Body of pancreas (tissue), 4 donors: ENCODE measurements around the gene SDHAF2. TPM values are rescaled to one million over a fixed set of nuclear protein-coding genes. Genes with fewer than 3 reads are reported as not detected.
A peak's percentile ranks its signal among the peaks of the same experiment; 100 is the strongest.

Source experiments
- ATAC-seq: fragments of 150-250 bp; one replicate; pipeline ENCODE4 v1.9.1; 2016
- DNase-seq, 4 donors: peaks; one replicate each; pipeline ENCODE4 v3.0.0-alpha.2; 2019
- H3K27ac ChIP-seq, 4 donors: fragments of 200-600 bp; sonication (generic); 1 replicate in 3 of 4; 2 replicates in 1 of 4; pipeline versions ENCODE4 v1.5.1 to v1.6.1; 2016 to 2019; ENCODE audit warnings: mild to moderate bottlenecking in 1 of 4, mixed read lengths in 1 of 4, moderate library complexity in 1 of 4
- H3K27me3 ChIP-seq, 2 donors: fragments of 200-600 bp; sonication (generic); one replicate each; pipeline ENCODE4 v1.6.0; 2016; ENCODE audit warnings: mild to moderate bottlenecking in 1 of 2
- H3K36me3 ChIP-seq, 2 donors: fragments of 200-600 bp; sonication (generic); replicated peaks in 1 of 2; 2 replicates each; pipeline ENCODE4 v1.5.1; 2016; ENCODE audit warnings: low read depth in 2 of 2; ENCODE audit not compliant: insufficient read depth in 1 of 2
- H3K4me1 ChIP-seq: fragments of 200-600 bp; sonication (generic); one replicate; pipeline ENCODE4 v1.6.0; 2016
- H3K4me3 ChIP-seq, 2 donors: fragments of 200-600 bp; sonication (generic); 1 replicate in 1 of 2; 2 replicates in 1 of 2; pipeline ENCODE4 v1.5.1; 2016 to 2019
- H3K9me3 ChIP-seq, 3 donors: fragments of 200-600 bp; sonication (generic); 1 replicate in 2 of 3; 2 replicates in 1 of 3; pipeline ENCODE4 v1.5.1; 2016
- CTCF ChIP-seq, 7 experiments: fragments of 450-650 bp in 4 of 7; fragments of 200-600 bp in 3 of 7; sonication (generic) in 3 of 7; IDR thresholded peaks; one replicate each; pipeline ENCODE4 v1.5.1; 2016 to 2019; ENCODE audit warnings: antibody characterized with exemption in 7 of 7
- POLR2A ChIP-seq, 3 donors: fragments of 450-650 bp; IDR thresholded peaks; one replicate each; pipeline ENCODE4 v1.6.1; 2016; ENCODE audit warnings: antibody characterized with exemption in 3 of 3, mild to moderate bottlenecking in 2 of 3
- WGBS, 2 donors: methylation state at CpG; one replicate each; pipeline ENCODE4 v1.1.5; 2017; 5-methylcytosine and 5-hydroxymethylcytosine counted together
- intact Hi-C: fragments of 100-400 bp; cut with DNase I; formaldehyde crosslinking; loops from one replicate; pipeline ENCODE4 v1.15.1; 2023
- total RNA-seq, 2 donors: library from RNA; depleted of rRNA; stranded (reverse); fragments of >200 nt; gene quantifications; one replicate each; pipeline ENCODE4 v1.1.0, GENCODE V29; 2016

The SDHAF2 gene
- total RNA-seq, 2 donors from 2014 or later, result 25.2 to 28.0 TPM

- DNase-seq (no peak), ATAC-seq (no peak)
- intact Hi-C loops, result no loop called here
- Histone ChIP-seq H3K27me3 (peaks cover 0 to 4% of the 10 kb centered on the region in 2 donors), H3K27ac (no peak overlapping the region), H3K36me3 (no peaks in the 10 kb centered on the region), H3K9me3 (no peaks in the 10 kb centered on the region), H3K4me1 (no peaks in the 10 kb centered on the region), H3K4me3 (no peak overlapping the region)
- TF ChIP-seq POLR2A (IDR thresholded peaks at IDR 0.05), result no peak
- WGBS, 2 donors, result 76 to 87% methylated on average over 14 to 15 of the region's 15 CpGs
Measured at GRCh38 chr11:61480261-61480993, 50.5 kb downstream of the SDHAF2 start.

- Histone ChIP-seq H3K4me1 (no peaks in the 10 kb centered on the region), H3K27ac (no peak overlapping the region), H3K4me3 (no peak overlapping the region), H3K9me3 (no peaks in the 10 kb centered on the region), H3K36me3 (no peaks in the 10 kb centered on the region), H3K27me3 (peaks cover 0 to 4% of the 10 kb centered on the region in 2 donors)
- 38% methylated on average over 7 of the region's 7 CpGs; no CpG with 5 or more reads in 1 of the 2 donors for WGBS, 2 donors
- DNase-seq (peak in 3 of 4 donors; percentile 22 to 34 (median 25)), ATAC-seq (no peak)
- intact Hi-C loops, result no loop called here
- no peak for TF ChIP-seq POLR2A (IDR thresholded peaks at IDR 0.05)
- TF ChIP-seq CTCF (IDR thresholded peaks at IDR 0.05), result no peak
Measured at GRCh38 chr11:61480994-61481335, 51.0 kb downstream of the SDHAF2 start.

GRCh38 chr11:61481806-61482205 is 51.9 kb downstream of the SDHAF2 start:
- Histone ChIP-seq H3K36me3 (no peaks in the 10 kb centered on the region), H3K27ac (no peak overlapping the region), H3K9me3 (no peaks in the 10 kb centered on the region), H3K4me1 (no peaks in the 10 kb centered on the region), H3K4me3 (no peak overlapping the region), H3K27me3 (peaks cover 0 to 4% of the 10 kb centered on the region in 2 donors)
- TF ChIP-seq CTCF (IDR thresholded peaks at IDR 0.05) (no peak), POLR2A (IDR thresholded peaks at IDR 0.05) (no peak)
- DNase-seq, result no peak
- intact Hi-C loops, result no loop called here
- ATAC-seq, result no peak
- WGBS, 2 donors, result 41 to 57% methylated on average over 3 to 10 of the region's 10 CpGs

- 14% methylated on average over 7 of the region's 7 CpGs; no CpG with 5 or more reads in 1 of the 2 donors for WGBS, 2 donors
- no peaks in the 10 kb centered on the region for H3K36me3 ChIP-seq
- H3K27ac ChIP-seq, result no peak overlapping the region
- H3K4me3 ChIP-seq, result no peak overlapping the region
- ATAC-seq (peak; percentile 46), DNase-seq (peak in 2 of 4 donors; percentile 27 to 31)
- H3K27me3 ChIP-seq, result peaks cover 0 to 4% of the 10 kb centered on the region in 2 donors
- H3K4me1 ChIP-seq, result no peaks in the 10 kb centered on the region
- intact Hi-C loops, result no loop called here
- no peak for TF ChIP-seq POLR2A (IDR thresholded peaks at IDR 0.05)
- TF ChIP-seq CTCF (IDR thresholded peaks at IDR 0.05), result peak; percentile 19 to 33 (median 25)
- no peaks in the 10 kb centered on the region for H3K9me3 ChIP-seq
Measured at GRCh38 chr11:61482513-61482912, 52.6 kb downstream of the SDHAF2 start.

GRCh38 chr11:61484541-61484940 is 54.6 kb downstream of the SDHAF2 start:
- 83 to 87% methylated on average over 9 to 11 of the region's 11 CpGs for WGBS, 2 donors
- Histone ChIP-seq H3K9me3 (no peaks in the 10 kb centered on the region), H3K36me3 (no peaks in the 10 kb centered on the region), H3K27me3 (no peaks in the 10 kb centered on the region), H3K4me3 (no peak overlapping the region), H3K27ac (no peak overlapping the region), H3K4me1 (peaks cover 15% of the 10 kb centered on the region)
- TF ChIP-seq POLR2A (IDR thresholded peaks at IDR 0.05) (no peak), CTCF (IDR thresholded peaks at IDR 0.05) (no peak)
- ATAC-seq (no peak), DNase-seq (no peak)
- intact Hi-C loops, result no loop called here
